Superior temporal gyrus (tissue), 1 donor: ENCODE measurements around the gene FRMPD4.

Experiments
- DNase-seq: peaks from one replicate; pipeline ENCODE4 v3.0.0-alpha.2; 2016; ENCODE audit errors: extremely low spot score

Gene FRMPD4

DNA sequence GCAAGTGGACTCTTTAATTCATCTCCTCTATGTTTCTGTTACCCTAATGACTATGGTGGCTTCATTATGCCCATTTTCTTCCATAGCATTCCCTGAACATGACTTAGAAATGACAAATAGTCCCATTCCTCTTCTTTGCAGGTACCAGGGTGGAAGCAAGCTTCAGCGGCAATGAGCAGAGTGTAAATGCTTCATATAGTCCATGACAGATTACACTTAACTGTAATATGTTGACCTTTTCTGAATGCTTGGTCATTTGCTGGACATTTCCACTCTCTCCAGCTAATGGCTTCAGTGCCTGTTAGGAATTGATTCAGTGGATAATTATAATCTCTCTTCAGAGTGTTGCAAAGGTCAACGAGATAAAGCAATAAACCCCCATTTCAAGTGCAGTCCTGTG is 523.2 kb downstream of the FRMPD4 start:
- no peak for DNase-seq

DNA sequence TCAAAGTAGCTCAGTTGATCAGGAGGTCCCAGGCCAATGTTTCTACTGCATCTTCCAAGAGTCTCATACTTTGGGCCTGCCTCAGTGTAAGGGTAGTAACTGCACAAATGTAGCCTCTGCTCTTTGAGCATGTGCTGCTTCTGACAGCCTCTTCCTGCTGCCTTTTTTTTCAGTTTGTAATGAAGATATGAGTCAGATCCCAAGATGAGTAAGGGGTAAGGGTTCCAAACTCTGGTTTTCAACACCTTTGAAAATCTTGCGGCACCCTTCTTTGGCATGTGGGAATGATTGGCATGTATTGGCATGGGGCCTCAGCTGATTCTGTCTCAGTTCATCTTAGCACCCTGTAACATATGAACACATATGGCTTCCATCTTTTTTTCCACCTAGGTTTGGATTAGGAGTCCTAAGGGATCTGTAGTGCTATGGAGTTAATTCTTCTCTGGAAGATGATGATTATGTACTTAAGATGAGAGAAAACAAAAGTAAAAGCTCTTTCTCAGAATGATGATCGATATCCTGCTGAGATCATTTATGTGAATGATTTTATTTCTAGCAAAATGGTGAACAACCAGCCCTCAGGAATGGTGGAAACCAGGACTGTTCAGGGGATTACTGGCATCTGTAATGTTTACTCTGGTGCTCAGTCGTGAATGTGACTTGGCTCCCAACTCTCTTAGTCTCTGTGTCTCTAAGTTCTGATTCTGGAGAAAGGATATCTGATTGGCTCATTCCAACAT is 534.3 kb downstream of the FRMPD4 start:
- DNase-seq, result no peak

DNA sequence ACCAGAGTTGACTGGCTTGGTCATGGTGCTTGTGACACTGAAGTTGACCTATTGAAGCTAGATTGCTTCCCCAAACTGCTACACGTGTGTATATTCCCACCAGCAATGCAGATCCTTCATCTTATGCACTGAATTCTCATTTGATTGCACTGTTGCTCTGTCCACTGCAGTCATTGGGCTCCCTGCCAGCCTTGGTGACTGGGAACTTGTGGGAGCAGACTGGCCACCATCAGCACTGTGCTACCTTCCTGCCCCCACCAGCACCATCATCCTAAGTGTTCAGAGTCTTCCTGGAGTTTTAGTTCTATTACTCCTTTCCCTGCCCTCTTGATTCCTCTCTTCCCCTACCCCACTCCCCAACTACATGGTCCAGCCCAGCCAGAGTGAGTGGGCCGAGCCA is 535.2 kb downstream of the FRMPD4 start:
- DNase-seq, result no peak

DNA sequence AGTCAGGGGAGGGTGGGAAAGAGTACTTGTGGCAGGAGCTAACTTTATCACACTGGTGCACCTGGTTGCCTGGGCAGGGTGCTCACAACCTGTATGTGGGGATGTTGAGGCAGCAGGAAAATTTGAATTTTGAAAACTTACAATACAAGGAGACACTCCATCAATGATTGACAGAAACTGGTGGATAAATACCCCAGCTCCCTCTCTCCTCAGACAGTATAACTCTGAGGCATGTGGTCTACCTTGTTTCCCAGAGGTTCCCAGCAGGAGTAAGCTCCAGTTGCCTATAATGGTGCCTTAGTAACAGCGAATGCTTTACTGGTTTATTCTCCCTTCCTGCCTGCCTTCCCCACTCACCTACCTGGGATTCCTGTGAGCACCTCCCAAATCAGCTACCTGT is 541.2 kb downstream of the FRMPD4 start:
- no peak for DNase-seq

DNA sequence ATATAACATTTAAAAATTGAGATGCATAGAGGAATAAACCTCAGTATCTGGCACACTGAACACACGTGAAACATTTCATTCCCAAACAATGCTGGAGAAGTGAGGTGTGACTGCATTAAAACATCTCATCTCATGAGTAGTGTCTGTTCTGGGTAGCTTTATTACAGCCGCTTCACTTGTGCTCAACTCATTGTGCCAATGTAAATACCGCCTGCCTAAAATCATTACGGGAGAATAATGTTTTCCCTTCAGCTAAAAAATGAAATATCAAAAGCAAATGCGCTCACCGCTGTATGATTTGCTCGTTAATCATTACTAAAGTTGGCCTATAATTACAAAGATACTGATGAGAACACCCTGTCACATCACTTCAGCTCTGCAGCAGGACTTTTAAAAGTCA is 542.8 kb downstream of the FRMPD4 start:
- no peak for DNase-seq

DNA sequence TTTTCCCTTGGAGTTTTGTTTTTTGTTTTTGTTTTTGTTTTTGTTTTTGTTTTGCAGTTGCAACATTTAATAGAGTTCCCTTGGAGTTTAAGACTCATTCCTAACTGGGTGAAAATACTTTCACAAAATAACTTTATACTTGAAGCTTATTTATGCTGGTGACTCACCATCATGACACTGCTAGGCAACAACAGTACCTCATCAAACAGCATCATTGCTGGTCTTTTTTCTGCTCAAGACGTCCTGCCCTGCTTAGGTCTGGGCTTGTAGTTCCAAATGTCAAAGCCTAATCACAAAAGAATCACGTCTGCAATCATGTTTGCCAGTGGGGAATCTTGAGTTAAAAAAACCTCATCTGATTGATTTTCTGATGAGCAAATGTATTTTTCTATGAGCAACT is 547.3 kb downstream of the FRMPD4 start:
- DNase-seq, result no peak

DNA sequence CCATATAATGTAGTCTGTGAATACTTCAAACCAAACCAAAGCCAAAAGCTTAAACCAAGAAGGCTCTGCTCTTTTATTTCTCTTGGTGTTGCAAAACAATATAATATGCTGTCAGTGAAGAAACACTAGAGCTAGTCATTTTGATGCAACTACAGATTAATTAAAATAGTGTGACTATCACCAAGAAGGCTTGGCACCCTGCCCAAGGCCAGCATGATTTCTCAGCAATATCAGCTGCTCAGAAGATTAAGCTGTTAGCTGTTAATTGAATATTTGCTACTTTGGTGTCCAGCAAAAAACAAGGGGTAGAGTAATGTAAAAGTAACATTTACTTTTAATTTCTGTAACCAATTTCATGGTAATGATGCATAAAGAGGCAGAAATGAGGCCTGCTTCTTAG is 548.1 kb downstream of the FRMPD4 start:
- DNase-seq, result no peak

DNA sequence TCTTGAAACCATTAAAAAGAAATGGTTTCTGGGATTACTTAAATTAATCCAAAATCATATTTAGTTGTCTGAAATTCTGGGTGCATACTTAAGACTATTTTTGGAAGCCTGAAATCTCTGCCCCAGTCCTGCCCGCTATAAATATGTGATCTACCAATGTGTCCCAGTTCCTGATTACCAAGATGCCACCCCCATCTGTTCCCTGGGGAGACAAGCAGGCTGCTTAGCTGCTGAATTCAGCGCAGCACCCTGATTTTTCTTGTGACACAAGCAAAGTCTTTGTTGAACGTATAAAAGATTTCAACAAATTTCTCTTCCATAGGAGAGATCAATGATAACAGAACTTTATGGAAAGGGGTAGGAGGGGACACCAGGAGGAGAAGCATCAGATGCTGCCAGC is 552.4 kb downstream of the FRMPD4 start:
- no peak for DNase-seq

DNA sequence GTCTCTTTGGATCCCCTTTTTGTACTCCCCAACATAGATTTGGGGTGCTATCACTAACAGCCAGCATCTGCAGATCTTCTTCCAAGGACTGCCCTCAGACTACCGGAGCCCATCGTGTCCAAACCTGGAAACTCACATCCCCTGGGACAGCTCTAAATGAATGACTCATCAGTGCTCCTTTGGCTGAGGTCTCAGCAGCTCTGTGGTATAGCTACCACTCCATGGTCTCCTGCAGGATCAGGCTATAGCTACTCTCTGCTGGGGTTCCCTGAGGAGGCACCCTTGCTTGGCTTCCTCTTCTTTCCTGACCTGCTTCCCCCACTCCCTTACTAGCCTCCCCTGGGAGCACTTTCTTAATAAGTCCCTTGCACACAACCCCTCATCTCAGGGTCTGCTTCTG is 555.5 kb downstream of the FRMPD4 start:
- DNase-seq, result no peak

DNA sequence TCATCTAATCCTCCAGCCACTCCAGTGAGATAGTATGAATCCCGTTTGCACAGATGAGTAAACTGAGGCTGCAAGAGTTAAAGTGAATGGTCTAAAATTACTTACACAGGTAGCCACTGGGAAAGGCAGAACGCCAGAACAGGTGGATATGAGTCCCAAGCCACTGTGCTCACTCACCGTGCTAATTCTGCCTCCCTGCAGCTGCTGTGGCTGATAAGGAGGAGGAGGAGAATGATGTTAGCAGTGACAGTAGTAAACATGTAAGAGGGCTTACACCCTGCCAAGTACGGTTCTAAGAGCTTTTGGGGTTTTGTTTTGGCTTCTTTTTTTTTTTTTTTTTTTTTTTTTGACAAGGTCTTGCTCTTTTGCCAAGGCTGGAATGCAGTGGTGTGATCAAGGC is 562.5 kb downstream of the FRMPD4 start:
- no peak for DNase-seq

DNA sequence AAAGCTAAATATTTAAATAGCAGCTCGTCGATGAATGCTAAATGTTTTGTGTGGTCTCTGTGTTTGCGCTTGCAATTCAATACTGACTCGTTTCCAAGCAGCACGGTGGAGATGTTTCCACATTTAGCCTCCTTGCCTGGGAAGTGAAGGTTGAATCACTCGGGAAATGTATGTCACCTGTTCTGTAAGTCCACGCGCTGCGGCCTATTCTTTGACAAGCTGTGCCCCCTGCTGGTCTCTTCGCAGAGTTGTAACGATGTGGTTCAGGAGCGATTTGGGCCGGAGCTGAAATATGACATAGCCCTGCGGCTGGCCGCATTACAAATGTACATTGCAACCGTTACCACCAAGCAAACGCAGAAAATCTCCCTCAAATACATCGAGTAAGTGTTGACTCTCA is 563.4 kb downstream of the FRMPD4 start:
- peak; percentile 71 for DNase-seq

DNA sequence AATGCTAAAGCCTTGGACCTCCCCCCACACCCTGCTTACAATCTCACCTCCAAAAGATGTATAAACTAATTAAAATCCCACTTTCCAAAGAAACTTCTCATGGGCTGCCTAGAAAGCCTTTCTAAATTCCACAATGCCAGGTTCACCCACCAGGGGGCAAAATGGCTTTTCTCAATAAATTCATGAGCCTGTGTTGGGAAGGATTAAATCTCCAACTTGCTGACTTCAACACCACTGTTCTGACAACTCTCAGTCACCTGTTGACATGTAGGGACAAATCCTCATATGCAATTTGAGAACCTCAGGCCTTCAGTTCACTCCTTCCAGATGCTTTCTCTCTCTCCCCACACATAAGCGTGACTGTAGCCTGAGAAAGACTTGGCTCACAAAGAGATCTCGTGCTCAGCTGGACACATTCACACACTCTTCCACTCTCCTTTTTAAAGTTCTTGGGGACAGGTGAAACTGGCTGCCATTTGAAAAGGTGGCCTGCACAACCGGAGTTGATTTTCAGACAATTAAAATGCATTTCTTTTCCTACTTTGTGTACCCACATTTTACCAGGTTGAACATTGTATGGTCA is 564.3 kb downstream of the FRMPD4 start:
- DNase-seq, result no peak

DNA sequence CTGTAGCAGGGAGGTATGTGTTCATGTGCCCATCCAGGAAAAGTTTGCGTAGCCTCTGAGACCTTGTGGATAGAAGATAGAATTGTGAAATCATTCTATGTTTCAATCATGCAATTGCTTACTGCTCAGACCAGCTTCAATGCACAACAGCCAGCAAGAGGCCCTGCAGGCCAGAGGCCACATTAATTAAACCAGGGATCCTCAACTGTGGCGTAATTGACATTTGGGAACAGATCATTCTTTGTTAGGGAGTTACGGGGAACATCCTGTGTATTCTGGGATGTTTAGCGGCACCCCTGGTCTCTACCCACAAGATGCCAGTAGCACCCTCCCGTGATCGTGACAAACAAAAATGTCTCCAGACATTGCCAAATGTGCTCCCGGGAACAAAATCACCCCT is 566.4 kb downstream of the FRMPD4 start:
- no peak for DNase-seq

DNA sequence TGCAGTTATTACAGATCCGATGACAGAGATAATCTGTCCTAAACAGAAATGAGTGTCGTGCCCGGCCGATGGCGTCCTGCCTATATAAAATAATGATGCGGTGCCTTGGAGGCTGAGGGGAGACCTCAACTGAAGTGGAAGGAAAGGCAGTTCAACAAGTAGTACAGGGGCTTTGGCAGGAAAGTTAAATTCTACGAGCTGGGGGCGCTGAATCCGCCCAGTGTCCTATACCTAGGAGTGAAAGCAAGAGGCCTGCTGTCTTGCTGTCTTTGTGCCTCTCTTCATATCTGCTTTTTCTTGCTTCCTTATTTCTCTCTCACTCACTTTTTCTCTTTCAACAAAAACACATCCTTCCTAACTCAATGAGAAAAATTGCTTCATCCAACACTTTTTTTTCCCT is 570.8 kb downstream of the FRMPD4 start:
- no peak for DNase-seq

DNA sequence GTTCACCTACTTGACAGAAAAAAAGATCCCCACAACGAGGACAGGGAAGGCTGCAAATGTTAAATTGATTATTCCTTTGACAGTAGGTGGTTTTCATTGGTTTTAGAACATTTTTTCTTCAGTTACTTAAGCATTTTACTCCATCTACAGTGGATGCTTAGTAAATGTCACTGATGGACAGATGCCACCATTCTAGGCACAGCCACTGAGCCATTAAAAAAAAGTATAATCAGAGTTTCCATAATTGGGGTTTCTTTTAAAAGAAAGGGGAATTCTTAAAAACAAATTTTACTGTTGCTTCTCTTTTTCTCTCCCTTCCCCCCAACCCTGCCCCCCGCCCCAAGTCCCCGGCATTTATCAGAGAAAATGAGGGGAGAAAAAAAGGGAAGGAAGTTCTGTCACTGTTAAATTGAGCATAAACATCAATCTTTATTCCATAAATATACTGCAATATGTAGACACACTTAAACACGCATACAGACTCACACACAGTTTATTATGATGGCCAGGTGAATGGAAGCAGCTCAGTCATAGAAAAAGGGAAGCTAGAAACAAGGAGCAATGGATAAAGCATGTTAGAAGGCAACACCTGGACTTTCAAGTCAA is 573.3 kb downstream of the FRMPD4 start:
- no peak for DNase-seq

DNA sequence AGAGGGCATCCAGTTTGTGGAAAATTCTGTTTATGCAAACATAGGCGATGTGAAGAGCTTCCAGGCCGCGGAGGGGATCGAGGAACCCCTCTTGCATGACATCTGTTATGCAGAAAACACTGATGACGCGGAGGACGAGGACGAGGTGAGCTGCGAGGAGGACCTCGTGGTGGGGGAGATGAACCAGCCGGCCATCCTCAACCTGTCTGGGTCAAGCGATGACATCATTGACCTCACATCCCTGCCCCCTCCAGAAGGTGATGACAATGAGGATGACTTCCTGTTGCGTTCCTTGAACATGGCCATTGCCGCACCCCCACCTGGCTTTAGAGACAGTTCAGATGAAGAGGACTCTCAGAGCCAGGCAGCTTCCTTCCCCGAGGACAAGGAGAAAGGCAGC is 578.3 kb downstream of the FRMPD4 start:
- no peak for DNase-seq

DNA sequence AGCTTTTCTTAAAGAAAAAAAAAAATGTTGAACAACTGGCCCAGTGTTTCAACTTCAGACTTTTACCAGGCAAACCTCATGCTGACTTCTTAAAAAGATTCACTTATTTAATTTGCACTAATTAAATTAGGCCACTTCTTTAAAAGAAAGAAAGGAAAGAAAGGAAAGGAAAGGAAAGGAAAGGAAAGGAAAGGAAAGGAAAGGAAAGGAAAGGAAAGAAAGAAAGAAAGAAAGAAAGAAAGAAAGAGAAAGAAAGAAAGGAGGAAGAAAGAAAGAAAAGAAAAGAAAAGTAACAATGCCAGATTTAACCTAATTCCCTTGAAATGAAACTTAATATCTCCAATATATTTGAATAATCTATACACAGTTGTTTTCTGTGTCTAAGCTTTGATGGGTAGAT is 581.6 kb downstream of the FRMPD4 start:
- no peak for DNase-seq

DNA sequence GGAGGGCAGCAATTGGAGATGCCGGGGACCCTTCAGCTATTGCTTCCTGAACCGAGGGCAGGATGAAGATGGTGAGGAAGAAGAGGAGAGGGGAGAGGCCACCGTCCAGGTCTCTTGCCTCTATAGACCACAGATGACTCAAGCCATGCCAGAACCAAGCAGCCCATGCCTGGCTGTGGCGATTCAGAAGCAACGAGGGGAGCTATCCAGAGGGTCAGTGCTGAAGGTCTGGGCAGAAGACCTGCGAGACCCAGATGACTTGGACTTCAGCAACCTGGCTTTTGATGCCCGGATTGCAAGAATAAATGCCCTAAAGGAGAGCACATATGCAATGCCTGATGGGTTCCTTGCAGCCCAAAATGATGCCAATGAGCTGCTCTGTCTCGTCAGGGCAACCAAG is 582.8 kb downstream of the FRMPD4 start:
- no peak for DNase-seq

DNA sequence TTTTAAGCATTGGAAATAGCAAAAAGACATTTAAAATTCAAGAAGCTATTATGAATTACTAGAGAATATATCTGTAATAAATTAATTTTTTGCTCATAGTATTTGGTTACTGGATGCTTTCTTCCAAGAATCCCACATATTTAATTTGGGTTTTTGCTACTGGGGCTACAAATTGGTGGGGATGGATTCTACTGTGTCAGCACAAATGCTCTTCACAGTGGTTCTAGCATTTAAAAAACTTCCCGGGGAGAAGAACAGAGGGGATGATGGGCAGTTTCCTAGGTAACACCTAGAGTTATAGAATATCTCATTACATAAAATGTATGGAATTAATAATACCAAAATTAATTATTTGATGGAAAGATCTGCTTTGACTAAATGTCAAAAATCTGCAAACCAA is 584.0 kb downstream of the FRMPD4 start:
- no peak for DNase-seq

DNA sequence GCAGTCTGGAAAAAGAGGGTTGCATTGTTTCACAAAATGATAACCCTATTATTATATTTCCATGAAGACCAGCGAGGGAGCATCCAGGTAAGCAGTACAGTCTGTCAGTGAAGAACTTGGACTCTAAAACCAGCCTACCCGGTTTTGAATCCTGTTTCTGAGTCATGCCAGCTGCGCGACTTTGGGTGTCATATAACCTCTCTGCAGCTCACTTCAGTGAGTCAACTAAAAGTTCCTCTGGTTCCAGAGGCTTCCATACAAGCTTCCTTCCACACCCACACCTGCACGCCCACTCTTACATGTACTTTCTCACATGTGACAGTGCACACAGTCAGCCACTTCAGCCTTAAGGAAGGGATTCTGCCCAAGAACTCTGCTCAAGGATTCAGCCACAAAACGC is 603.1 kb downstream of the FRMPD4 start:
- DNase-seq, result no peak

DNA sequence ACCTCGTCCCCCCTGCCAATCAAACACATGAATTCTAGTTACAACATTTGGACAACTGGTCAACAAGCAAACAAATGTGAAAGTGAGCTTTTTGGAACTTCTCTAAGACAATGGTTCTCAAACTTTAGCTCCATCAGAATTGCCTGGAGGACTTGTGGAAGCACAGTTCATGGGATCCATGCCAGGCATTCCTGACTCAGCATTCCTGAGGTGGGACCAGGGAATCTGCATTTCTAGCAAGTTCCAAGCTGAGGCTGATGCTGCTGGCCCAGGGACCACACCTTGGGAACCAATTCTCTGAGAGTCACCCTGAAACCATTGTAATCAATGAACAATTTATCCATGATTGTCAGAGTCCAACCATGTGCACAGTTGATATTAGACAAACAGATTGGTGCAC is 609.2 kb downstream of the FRMPD4 start:
- DNase-seq, result no peak

DNA sequence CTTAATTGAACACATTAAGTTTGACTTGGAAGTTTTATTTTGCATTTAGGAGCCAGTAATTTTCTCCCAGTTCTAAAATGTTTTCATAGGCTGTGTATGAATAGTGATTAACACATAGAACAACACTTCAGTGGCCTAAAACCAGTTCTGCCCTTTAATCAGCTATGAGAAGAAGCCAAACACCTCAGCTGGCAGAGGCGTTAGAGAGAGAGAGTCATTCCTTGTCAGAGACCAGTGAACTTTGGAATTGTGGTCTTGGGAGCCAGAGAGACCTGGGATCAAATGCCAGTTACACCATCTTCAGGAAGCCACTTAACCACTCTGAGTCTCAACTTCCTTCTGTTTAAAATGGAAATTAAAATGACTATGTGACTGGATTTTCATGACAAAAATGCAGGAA is 613.6 kb downstream of the FRMPD4 start:
- no peak for DNase-seq

DNA sequence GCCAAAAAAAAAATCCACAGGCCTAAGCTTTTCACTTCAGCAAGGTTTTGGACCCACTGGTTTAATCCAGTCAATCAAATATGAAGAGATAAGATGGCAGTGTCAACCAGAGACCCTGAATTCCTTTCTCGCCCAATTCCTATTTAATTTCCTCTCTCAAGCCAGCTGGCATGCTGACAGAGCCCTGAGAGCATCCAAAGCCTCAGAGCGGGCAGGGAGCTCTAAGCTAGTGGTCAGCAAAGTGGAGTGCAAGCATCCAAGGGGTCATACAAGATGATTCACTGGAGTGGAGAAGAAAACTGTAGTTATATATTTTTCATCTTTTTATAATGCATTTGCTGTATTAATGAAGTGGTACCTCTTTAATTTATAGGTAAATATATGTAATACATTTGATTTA is 615.1 kb downstream of the FRMPD4 start:
- no peak for DNase-seq

DNA sequence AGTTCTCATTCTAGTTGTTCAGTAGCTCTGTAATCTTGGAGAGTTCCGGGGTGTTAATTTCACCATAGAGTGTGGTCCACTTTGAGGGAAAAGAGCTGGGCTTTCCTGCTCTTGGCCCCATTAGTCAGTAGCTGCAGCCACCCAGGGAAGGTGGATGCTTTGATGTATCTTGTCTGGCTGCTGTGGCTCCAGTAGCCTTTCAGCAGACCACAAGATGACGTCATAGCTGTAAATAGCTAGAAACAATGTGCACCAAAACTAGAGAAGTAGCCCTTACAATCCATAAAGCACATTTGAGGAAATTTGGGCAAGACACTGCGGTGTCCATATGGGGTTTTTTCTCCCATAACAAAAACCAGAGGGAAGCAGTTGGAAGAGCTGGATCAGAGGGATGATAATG is 620.0 kb downstream of the FRMPD4 start:
- no peak for DNase-seq
